HL-60 (cell line): Measurements from ENCODE around the gene SLC6A13.

ENCODE experiments used
- DNase-seq, 2 experiments: peaks; one replicate each; pipeline ENCODE4 v3.0.0-alpha.2; 2010 to 2020; ENCODE audit warnings: low read depth in 1 of 2, low spot score in 1 of 2
- H3K27ac ChIP-seq: fragments of 250-450 bp; sonication (Bioruptor Pico); replicated peaks from 2 replicates; pipeline ENCODE4 v1.5.1; 2020; ENCODE audit warnings: mild to moderate bottlenecking, moderate library complexity
- H3K27me3 ChIP-seq: fragments of 250-450 bp; sonication (Bioruptor Pico); 2 replicates; pipeline ENCODE4 v1.5.1; 2021; ENCODE audit warnings: mild to moderate bottlenecking, moderate library complexity; ENCODE audit not compliant: insufficient read depth, poor library complexity, severe bottlenecking
- H3K4me3 ChIP-seq: replicated peaks from 2 replicates; pipeline ENCODE4 v1.5.1; 2011; ENCODE audit warnings: mild to moderate bottlenecking, control low read depth, low read length; ENCODE audit not compliant: insufficient read depth
- GABPA ChIP-seq: IDR thresholded peaks from 2 replicates; pipeline ENCODE4 v1.6.1; 2012; ENCODE audit warnings: low read depth
- POLR2AphosphoS5 ChIP-seq: IDR thresholded peaks from 2 replicates; pipeline ENCODE4 v1.6.1; 2012; ENCODE audit warnings: low read depth
- REST ChIP-seq: IDR thresholded peaks from 2 replicates; pipeline ENCODE4 v1.6.1; 2012; ENCODE audit warnings: low read depth; ENCODE audit not compliant: insufficient replicate concordance
- SPI1 ChIP-seq: IDR thresholded peaks from 2 replicates; pipeline ENCODE4 v1.6.1; 2012; ENCODE audit warnings: low read depth, mild to moderate bottlenecking, borderline replicate concordance
- TF ChIP-seq, protein P1 (sequence below): IDR thresholded peaks from one replicate; pipeline ENCODE4 v1.5.1; 2011; ENCODE audit warnings: low read length, control low read depth, inconsistent platforms; ENCODE audit not compliant: insufficient read depth

Gene SLC6A13

DNA sequence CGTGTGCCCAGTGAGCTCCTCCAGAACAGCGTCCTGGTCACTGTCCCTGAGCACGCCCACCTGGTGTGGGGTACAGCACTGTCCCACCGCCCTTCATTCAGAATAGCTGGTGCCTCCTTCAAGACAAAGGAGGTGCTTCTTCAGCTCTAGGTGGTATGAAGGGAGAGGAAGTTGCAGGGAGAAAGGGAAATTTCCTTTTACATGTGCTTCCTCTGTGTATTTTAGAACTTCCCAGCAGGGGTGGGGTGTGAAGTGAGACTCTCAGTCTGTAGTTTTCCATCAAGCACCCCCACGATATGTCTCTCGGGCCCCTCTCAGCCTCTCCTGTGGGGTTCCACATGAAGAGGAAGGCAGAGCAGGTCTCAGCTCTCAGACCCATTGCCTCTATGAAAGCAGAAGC is 47.5 kb downstream of the SLC6A13 start:
- Histone ChIP-seq H3K27me3 (peaks cover 2% of the 10 kb centered on the region), H3K4me3 (no peak overlapping the region), H3K27ac (no peak overlapping the region)
- DNase-seq = no peak
- TF ChIP-seq GABPA (no peak), SPI1 (no peak), POLR2AphosphoS5 (no peak), REST (no peak)
- TF ChIP-seq, protein P1, sequence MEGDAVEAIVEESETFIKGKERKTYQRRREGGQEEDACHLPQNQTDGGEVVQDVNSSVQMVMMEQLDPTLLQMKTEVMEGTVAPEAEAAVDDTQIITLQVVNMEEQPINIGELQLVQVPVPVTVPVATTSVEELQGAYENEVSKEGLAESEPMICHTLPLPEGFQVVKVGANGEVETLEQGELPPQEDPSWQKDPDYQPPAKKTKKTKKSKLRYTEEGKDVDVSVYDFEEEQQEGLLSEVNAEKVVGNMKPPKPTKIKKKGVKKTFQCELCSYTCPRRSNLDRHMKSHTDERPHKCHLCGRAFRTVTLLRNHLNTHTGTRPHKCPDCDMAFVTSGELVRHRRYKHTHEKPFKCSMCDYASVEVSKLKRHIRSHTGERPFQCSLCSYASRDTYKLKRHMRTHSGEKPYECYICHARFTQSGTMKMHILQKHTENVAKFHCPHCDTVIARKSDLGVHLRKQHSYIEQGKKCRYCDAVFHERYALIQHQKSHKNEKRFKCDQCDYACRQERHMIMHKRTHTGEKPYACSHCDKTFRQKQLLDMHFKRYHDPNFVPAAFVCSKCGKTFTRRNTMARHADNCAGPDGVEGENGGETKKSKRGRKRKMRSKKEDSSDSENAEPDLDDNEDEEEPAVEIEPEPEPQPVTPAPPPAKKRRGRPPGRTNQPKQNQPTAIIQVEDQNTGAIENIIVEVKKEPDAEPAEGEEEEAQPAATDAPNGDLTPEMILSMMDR = no peak

- TF ChIP-seq SPI1 (no peak), POLR2AphosphoS5 (no peak), REST (no peak), GABPA (no peak)
- TF ChIP-seq, protein P1 = no peak
- peaks cover 2% of the 10 kb centered on the region for H3K27me3 ChIP-seq
- DNase-seq = no peak
- H3K4me3 ChIP-seq = no peak within 1 kb of the TSS
- no peak within 1 kb of the TSS for H3K27ac ChIP-seq
These were observed 48.5 kb downstream of the SLC6A13 start, which contains the start of gene SLC6A12 for GRCh38 chr12:214003-214741. SLC6A12 (minus strand) TSS chr12:214157; CDS start chr12:209986, 4,171 bp downstream.

GRCh38 chr12:213527-213932 is 49.1 kb downstream of the SLC6A13 start:
- no peak overlapping the region for H3K4me3 ChIP-seq
- no peak overlapping the region for H3K27ac ChIP-seq
- TF ChIP-seq GABPA = no peak
- peaks cover 2% of the 10 kb centered on the region for H3K27me3 ChIP-seq
- no peak for DNase-seq

DNA sequence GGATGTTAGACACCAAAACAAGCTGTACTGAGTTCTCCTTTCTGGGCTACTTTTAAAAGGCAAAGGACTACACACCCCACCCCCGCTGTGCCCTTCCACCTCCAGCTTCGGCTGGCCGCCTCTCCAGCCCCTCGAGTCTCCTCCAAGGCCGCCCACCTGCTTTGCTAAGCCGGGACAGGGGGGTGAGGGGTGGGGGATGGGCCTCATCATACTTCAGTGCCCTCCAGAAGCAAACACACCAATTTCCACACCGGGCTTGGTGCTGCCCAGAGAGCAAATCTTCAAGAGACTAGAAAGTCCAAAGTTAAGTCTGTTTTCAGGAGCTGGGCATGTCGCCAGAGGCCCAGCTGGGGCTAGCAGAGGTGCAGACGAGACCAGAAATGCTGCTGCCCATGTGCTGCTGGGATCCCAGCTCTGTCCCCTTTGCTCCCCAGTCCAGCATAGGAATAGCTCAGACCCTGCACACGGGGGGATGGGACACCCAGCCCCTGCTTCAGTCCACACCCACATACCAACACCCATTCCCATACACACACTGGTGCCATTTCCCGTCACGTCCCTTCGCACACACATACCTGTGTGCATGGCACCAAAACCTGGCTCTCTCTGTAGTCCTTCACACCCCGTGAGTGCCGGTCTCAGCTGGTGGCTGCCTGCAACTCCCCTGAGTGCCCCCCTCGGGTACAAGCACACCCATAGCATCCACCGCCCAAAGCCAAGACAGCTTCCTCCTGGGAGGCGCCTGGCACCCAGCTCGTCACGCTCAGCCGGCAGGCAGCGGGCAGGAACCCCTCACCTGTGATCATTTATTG is 49.7 kb downstream of the SLC6A13 start:
- H3K27ac ChIP-seq = peak overlapping the region; percentile 7; the same call in 1 of the 2 replicates
- peak in 1 of 2 experiments; percentile 8 for DNase-seq
- peak overlapping the region; percentile 24 for H3K4me3 ChIP-seq
- TF ChIP-seq POLR2AphosphoS5 (no peak), SPI1 (no peak), GABPA (no peak), REST (no peak)
- TF ChIP-seq, protein P1 = no peak
- H3K27me3 ChIP-seq = peaks cover 2% of the 10 kb centered on the region
